ENCODE measurements around the gene LRMDA. TPM values are rescaled to one million over a fixed set of nuclear protein-coding genes. Genes with fewer than 3 reads are reported as not detected.

Gene LRMDA
- polyA plus RNA-seq, 1 donor (not counting 4 experiments of a cell fraction or from before 2014, with no cell fraction given): not detected

DNA sequence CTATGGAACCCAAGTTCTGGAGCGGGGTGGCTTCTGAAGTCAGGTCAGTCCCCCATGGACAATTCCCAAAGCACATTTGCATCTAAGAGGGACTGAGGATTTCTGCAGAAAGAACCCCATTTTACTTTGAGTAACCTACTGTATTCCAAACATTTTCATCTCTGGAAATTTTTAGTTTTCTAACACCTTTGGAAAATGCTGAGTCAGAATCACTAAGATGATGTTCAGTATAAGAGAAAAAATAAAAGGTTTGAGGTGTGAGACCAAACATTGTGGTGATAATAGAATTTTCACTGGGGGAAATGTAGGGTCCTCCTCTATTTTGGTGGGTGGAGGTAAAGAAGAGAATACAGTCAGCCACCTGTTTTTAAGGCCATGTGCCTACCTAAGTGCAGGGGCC lies 227.1 kb downstream of the LRMDA start:
- Histone ChIP-seq H3K9me3 (ENCODE audit: control insufficient read depth, low read depth, low read length) (no peaks in the 10 kb centered on the region), H3K4me1 (ENCODE audit: control insufficient read depth, extremely low read depth, insufficient read depth, low read length) (no peaks in the 10 kb centered on the region), H3K9me1 (ENCODE audit: control insufficient read depth, extremely low read depth, insufficient read depth, low read length) (no peaks in the 10 kb centered on the region), H2AFZ (ENCODE audit: control insufficient read depth, low read length) (no peak overlapping the region), H3K79me2 (ENCODE audit: control insufficient read depth, insufficient read depth, low read length) (no peaks in the 10 kb centered on the region), H4K20me1 (ENCODE audit: control insufficient read depth, extremely low read depth, insufficient read depth, low read length) (no peaks in the 10 kb centered on the region), H3K9ac (ENCODE audit: control insufficient read depth, extremely low read depth, insufficient read depth, low read length) (no peak overlapping the region), H3K27ac (ENCODE audit: control insufficient read depth, insufficient read depth, low read length) (no peak overlapping the region), H3K36me3 (ENCODE audit: control insufficient read depth in 2 of 2, extremely low read depth in 1 of 2, insufficient read depth in 2 of 2, low read length in 2 of 2) (no peaks in the 10 kb centered on the region), H3K27me3 (ENCODE audit: control insufficient read depth, extremely low read depth, insufficient read depth, low read length) (peaks cover 3% of the 10 kb centered on the region), H3K4me2 (ENCODE audit: control insufficient read depth, extremely low read depth, insufficient read depth, low read depth, low read length) (no peak overlapping the region), H3K4me3 (ENCODE audit: control insufficient read depth in 2 of 3, extremely low read depth in 1 of 3, insufficient read depth in 2 of 3, low read depth in 1 of 3, low read length in 3 of 3) (no peak overlapping the region)
- dilution Hi-C loops (cut with MboI; ENCODE audit: extremely low pct_ligation_motif_present, low sequenced_read_pairs): no loop called here
- no peak for FAIRE-seq
- no peak for TF ChIP-seq EZH2 (IDR thresholded peaks at IDR 0.05; ENCODE audit: low read length)
- TF ChIP-seq, protein P1, sequence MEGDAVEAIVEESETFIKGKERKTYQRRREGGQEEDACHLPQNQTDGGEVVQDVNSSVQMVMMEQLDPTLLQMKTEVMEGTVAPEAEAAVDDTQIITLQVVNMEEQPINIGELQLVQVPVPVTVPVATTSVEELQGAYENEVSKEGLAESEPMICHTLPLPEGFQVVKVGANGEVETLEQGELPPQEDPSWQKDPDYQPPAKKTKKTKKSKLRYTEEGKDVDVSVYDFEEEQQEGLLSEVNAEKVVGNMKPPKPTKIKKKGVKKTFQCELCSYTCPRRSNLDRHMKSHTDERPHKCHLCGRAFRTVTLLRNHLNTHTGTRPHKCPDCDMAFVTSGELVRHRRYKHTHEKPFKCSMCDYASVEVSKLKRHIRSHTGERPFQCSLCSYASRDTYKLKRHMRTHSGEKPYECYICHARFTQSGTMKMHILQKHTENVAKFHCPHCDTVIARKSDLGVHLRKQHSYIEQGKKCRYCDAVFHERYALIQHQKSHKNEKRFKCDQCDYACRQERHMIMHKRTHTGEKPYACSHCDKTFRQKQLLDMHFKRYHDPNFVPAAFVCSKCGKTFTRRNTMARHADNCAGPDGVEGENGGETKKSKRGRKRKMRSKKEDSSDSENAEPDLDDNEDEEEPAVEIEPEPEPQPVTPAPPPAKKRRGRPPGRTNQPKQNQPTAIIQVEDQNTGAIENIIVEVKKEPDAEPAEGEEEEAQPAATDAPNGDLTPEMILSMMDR (optimal IDR thresholded peaks at IDR 0.05 in 1 of 3, IDR thresholded peaks at IDR 0.05 in 1 of 3, conservative IDR thresholded peaks at IDR 0.05 in 1 of 3; ENCODE audit: extremely low read depth in 1 of 3, insufficient read depth in 2 of 3, low read length in 3 of 3): no peak
- DNase-seq (ENCODE audit: low read depth, low spot score): no peak

GRCh38 chr10:75658915-75659314 lies 227.5 kb downstream of the LRMDA start:
- TF ChIP-seq, protein P1 (optimal IDR thresholded peaks at IDR 0.05 in 1 of 3, IDR thresholded peaks at IDR 0.05 in 1 of 3, conservative IDR thresholded peaks at IDR 0.05 in 1 of 3; ENCODE audit: extremely low read depth in 1 of 3, insufficient read depth in 2 of 3, low read length in 3 of 3): no peak
- no peak for TF ChIP-seq EZH2 (IDR thresholded peaks at IDR 0.05; ENCODE audit: low read length)
- no peaks in the 10 kb centered on the region for H3K4me1 ChIP-seq (ENCODE audit: control insufficient read depth, extremely low read depth, insufficient read depth, low read length)
- dilution Hi-C loops (cut with MboI; ENCODE audit: extremely low pct_ligation_motif_present, low sequenced_read_pairs): no loop called here
- H4K20me1 ChIP-seq (ENCODE audit: control insufficient read depth, extremely low read depth, insufficient read depth, low read length): no peaks in the 10 kb centered on the region
- H3K9me3 ChIP-seq (ENCODE audit: control insufficient read depth, low read depth, low read length): no peaks in the 10 kb centered on the region
- no peak overlapping the region for H3K27ac ChIP-seq (ENCODE audit: control insufficient read depth, insufficient read depth, low read length)
- FAIRE-seq (no peak), DNase-seq (ENCODE audit: low read depth, low spot score) (no peak)
- no peak overlapping the region for H2AFZ ChIP-seq (ENCODE audit: control insufficient read depth, low read length)
- peaks cover 3% of the 10 kb centered on the region for H3K27me3 ChIP-seq (ENCODE audit: control insufficient read depth, extremely low read depth, insufficient read depth, low read length)
- no peak overlapping the region for H3K9ac ChIP-seq (ENCODE audit: control insufficient read depth, extremely low read depth, insufficient read depth, low read length)
- H3K4me3 ChIP-seq (ENCODE audit: control insufficient read depth in 2 of 3, extremely low read depth in 1 of 3, insufficient read depth in 2 of 3, low read depth in 1 of 3, low read length in 3 of 3): no peak overlapping the region
- no peaks in the 10 kb centered on the region for H3K79me2 ChIP-seq (ENCODE audit: control insufficient read depth, insufficient read depth, low read length)
- H3K36me3 ChIP-seq (ENCODE audit: control insufficient read depth in 2 of 2, extremely low read depth in 1 of 2, insufficient read depth in 2 of 2, low read length in 2 of 2): no peaks in the 10 kb centered on the region
- H3K9me1 ChIP-seq (ENCODE audit: control insufficient read depth, extremely low read depth, insufficient read depth, low read length): no peaks in the 10 kb centered on the region
- H3K4me2 ChIP-seq (ENCODE audit: control insufficient read depth, extremely low read depth, insufficient read depth, low read depth, low read length): no peak overlapping the region

All from keratinocyte (primary cell).